G401.6 (cell line): ENCODE results near the gene STIMATE.

Experiments used
- FAIRE-seq: peaks from 2 replicates; lab custom pipeline; 2012; peaks lifted over from hg19 to GRCh38; lab: Jason Lieb, UNC

The STIMATE gene

DNA sequence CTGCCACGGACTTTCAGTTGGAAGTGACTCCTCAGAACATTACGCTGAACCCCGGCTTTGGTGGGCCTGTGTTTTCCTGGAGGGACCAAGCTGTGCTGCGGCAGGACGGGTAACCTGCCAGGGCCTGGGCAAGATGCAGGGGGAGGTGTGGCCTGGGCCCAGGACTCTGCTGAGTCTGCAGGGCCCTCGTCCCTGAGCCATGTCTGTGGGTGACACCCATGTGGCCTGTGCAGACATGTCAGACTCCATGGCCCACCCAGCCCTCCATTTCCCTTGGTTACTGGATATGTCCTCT, 107.7 kb downstream of the STIMATE start:
- no peak for FAIRE-seq

DNA sequence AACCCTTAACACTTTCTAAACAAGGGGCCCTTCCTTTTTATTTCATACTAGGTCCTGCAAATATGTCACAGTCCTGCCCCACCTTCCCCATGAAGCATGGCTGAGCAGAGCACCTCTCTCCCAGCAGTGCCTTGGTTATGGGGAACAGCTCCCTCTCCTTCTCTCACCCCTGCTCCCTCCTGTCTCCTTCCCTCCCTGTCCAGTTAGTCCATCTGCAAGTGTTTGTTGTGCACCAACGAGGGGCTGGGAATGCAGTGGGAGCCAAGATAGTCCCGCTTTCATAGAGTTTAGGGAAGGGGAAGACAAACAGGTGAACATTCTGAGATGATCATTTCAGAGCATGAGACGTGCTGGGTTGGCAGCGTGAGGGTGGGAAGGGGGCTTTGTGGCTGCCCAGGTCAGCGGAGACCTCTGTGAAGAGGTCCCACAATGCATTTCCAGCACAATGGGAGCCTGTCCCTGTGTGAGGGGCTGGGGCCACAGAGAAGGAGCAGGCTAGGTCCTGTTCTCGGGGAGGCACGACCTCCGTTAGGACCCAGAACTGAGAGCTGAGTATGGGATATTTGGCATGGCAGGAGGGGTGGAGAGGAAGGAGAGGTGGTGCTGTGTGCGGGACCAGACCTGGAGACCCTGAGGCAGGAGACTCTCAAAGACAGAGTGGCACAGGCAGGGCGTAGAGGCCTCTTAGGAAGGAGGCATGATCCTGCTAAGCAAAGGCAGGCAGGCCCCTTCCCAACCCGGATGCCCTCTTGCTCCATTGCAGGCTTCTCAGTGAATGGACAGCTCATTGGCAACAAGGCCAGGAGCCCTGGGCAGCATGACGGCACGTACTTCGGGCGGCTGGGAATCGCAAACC, 108.2 kb downstream of the STIMATE start:
- no peak for FAIRE-seq

DNA sequence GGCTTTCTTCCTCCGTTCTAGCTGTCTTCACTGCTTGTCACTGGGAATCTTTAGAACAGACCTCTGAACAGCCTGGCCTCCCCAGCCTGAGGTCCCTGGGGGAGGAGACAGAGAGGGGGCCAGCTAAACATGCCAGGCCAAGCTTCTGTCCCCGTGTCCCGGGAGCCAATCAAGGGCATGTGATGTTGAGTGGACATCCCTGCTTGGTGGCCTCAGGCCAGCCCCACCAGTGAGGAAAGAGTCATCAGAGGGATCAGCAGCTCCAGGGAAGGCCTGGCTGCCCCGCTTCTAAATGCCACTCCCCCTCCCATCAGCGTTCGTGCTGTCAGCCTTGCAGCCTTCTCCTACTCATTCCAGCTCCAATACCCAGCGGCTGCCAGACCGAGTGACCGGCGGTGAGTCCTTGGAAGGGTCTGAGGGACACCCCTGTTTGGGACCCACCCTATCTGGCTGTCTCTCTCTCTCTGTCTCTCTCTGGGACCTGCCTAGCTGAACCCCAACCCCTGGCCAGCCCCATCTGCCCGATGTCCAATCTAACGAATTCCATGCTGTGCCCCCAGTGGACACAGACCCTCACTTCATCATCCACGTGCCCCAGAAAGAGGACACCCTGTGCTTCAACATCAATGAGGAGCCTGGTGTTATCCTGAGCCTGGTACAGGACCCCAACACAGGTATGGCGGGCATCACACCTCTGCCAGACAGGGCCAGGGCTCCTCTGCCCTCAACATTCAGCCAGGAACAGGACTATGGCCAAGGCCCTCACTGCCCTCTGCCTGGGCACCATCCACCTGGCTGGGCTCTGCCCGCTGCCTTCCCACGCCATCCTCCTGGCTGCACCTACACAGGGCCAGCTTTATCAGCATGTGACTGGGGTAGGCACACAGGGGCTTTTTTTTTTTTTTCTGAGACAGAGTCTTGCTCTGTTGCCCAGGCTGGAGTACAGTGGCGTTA, 109.4 kb downstream of the STIMATE start:
- FAIRE-seq = no peak

DNA sequence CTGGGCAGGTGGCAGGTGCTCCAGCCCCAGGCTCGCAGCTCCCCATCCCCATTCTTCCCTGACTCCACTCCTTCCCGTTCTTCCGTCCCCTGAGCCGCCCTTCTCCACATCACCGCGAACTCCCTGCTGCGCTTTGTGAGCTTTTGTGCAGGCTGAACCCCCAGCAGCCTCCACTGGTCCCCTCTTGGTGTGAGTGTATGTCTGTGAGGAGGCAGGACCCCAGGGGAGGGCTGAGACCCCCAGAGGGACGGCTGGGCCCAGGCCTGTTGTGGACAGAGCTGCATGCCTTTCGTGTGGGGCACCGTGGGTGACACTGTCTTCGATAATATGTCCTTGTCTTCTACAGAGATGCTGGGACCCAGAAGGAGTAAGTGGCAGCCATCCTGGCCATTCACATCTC, 110.1 kb downstream of the STIMATE start:
- no peak for FAIRE-seq
